ENCODE results near the gene LARP1.
"Not testable (repeated sequence)": the region's sequence is repeated elsewhere in the genome, so short reads cannot be mapped to it uniquely, and the experiment has no call there.

LARP1 gene

DNA sequence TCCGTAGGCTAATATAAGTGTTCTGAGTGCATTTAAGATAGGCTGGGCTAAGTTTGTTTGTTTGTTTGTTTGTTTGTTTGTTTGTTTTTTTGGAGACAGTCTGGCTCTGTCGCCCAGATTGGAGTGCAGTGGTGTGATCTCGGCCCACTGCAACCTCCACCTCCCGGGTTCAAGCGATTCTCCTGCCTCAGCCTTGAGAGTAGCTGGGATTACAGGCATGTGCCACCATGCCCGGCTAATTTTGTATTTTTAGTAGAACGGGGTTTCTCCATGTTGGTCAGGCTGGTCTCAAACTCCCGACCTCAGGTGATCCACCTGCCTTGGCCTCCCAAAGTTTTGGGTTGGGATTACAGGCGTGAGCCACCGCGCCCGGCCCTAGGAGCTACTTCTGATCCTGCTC, 4.7 kb downstream of the LARP1 start:
- DNase-seq (ENCODE audit: low read depth in 2 of 3, low spot score in 2 of 3), result not testable (repeated sequence)

DNA sequence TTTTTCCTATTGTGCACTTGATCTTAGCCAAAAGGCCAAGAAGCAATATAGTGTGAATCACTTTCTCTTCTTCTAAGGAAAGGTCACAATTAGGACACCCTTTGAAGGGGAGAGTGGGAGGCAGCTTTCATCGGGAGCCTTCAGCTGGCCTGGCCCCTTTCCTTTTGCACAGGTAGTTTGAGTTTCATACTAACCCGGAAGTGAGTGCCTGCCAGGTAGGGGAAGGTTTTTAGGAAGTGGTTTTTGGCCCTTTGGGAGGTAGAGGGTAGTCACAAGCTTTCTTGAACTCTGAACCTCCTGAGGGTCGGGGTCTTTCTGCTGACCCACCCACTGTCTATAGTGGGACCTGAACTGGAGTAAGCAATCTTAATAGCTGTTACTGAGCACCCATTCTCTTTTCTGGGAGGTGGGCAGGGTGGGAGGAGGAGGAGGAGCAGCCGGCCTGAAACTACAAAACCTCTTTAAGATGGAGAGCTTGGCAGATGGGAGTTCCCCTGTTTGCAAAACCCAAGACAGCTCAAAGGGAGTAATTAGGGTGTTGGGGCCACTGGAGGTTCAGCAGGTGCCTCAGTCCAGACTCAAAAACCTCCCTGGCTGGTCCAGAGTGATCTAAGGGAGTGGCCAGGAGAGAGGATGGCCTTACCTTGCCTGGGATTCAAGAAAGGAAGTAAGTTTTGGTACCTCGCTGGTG, 6.0 kb downstream of the LARP1 start:
- DNase-seq (ENCODE audit: low read depth in 2 of 3, low spot score in 2 of 3), result no peak

DNA sequence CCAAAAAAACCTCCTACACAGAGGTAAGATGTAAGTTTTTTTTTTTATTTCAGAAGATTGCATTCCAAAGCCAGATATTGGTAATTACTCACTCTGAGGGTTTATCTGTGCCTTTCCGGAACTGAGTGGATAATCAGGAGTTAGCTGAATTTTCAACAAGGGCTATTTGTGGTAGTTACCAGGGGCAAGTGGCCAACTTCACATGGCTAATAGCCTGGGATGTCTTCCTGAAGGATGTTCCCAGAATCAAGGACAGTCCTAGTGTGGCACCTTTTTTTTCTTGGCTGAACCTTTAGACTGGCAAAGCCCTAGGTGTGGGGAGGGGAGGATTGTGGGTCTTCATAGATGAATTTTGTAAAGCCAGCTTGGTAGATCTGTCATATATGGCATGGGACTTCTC, 7.1 kb downstream of the LARP1 start:
- DNase-seq (ENCODE audit: low read depth in 2 of 3, low spot score in 2 of 3), result no peak

DNA sequence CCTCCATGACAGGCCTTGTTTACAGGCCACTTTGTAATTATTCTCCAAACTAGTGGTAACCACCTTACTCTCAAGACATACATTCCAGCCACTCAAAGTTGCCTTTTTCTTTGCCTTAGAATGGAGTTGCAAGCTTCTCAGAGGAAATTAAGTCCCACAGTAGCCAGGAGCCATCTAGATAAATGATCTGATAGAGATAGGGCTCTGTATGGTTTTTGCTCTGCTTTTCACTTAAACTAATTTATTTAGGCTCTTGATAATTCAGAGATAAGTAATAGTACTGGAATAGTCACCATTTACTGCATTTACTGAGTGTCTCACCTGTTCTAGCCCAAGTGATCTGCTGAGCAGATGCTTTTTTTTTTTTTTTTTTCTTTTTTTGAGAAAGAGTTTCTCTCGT, 7.5 kb downstream of the LARP1 start:
- no peak for DNase-seq (ENCODE audit: low read depth in 2 of 3, low spot score in 2 of 3)

DNA sequence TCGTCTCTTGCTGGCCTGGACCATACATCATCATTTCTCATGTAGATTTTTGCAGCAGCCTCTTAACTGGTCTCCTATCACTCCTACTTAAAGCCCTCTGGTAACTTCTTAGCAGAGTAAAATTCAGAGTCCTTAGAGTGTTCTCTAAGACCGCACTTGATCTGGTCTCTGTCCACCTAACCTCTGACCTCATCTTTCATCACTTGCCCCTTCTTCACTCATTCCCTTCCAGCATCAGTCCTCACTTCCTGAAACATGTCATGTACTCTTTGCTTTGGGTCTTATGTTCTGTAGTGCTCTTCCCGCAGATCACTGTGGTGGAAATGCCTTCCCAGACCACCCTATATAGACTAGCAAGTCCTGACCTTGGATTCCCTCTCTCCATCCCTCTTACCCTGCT, 9.8 kb downstream of the LARP1 start:
- DNase-seq (ENCODE audit: low read depth in 2 of 3, low spot score in 2 of 3), result no peak

DNA sequence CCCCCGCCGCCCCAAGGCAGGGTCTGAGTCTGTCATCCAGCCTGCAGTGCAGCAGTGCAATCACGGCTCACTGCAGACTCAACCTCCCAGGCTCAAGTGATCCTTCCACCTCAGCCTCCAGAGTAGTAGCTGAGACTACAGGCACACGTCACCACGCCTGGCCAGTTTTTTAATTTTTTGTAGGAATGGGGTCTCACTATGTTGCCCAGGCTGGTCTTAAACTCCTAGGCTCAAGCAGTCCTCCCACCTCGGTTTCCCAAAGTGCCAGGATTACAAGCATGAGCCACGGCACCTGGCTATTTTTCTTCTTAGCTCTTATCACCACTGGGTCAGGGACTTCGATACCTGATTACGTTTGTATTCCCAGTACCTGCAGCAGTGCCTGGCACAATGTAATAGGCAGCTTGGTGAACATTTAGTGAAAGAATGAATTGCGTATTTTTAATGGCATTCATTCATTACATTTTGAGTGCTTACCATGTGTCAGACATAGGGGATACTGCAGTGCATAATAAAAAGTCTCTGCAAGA, 10.3 kb downstream of the LARP1 start:
- DNase-seq (ENCODE audit: low read depth in 2 of 3, low spot score in 2 of 3), result no peak

DNA sequence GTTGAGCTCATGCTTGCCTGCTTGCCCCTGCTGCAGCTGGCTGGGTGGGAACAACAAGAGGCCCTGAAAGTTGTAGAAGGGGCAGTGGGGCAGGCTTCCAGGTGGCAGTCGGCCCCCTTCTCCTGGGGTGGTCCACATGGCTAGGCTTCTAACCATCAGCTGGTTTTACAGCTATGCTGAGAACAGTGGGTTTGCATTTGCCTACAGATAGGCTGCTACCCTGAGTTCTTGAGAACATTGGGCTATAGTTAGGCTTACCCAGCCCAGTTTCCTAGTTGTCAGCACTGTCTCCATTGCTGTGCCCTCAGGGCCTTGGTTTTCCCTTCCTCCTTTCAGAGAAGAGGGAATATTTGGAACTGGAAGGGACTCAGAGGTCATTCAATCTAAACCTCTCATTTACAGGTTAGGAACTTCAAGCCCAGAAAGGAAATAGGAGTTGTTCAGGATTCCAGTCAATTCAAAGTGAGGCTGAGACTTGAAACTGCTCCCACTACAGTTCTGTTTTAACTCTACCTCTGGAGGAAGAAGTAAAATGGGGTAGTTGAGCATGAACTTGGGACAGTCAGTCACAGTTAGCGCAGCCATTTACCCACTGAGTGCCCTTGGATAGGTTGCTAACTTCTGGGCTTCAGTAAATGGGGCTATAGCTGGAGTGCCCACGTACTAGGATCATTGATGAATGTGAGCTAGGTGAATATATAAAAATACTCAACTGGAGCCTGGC, 11.5 kb downstream of the LARP1 start:
- DNase-seq (ENCODE audit: low read depth in 2 of 3, low spot score in 2 of 3), result no peak

DNA sequence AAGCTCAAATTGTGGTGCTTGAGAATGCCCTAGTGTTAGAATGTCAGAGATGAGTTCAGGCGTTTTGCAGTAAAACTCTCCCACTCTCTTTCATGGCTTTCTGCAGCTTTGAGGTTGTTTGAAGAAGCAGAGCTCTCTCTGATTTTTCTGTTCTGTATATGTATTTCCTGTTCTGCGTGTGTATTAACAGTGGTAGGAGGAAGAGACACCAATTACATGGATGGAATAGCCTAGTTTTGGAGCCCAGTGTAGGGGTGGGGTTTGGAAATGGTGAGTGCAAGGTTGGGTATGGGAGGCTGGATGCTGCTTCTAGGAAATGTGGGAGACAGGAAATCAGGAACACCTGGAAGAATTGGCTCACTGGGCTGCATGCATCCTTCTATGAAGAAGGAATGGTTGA, 12.4 kb downstream of the LARP1 start:
- no peak for DNase-seq (ENCODE audit: low read depth in 2 of 3, low spot score in 2 of 3)

DNA sequence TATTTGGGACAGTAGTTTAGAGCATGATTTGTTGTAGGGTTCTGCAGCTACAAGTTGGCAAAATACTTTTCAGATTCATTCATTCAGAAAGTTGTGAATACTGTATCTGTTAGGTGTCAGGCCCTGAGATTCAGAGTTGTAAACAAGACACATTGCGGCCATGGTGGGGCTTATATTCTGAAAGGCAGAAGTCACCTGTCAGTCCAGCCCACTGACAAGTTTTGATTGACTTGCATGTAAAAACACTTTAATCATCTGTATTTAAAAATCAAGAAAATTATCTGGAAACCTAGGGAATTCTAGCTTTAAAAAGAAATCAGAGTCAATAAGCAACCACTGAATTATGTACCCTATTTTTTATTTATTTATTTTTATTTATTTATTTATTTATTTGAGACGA, 13.0 kb downstream of the LARP1 start:
- DNase-seq (ENCODE audit: low read depth in 2 of 3, low spot score in 2 of 3), result no peak

DNA sequence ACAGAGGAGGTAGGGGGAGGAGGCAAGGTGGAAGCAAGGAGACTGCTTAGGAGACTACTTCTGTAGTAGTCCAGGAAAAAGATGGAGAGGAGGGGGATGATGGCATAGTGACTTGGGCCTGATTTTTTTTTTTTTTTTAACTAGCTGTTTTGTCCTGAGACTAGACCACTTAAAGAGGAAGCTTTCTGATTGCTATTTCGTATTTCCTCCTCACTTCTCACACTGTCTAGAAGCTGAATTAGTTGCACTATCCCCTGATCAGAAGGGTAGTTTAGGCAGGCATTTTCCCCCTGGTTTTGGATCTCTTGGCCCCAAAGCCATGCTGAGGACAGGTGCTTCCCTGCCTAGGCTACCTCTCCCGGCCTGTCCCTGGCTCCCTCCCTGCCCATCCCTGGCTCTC, 14.9 kb downstream of the LARP1 start:
- no peak for DNase-seq (ENCODE audit: low read depth in 2 of 3, low spot score in 2 of 3)

DNA sequence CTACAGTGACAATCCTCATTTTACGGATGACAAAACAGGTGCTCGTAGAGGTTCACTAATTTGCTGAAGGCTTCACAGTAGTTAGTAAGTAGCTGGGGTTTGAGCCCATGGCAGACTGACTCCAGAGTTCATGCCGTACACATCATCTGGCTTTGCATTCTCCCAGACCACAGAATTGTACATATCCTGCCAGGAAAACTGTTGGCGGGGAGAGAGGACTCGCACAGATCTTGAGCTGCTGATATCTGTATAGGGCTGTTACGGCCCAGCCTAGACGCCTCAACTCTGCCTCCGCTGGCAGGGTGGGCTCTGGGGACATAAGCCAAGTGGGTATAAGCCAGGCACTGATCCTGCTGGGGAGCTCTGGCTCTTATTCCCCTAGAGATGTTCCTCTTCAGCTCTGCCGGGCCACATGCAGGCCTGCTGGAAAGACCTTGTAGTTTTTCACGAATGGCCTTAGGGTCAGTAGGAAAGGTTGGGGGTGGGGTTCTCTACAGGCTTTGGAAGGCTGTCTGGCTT, 16.3 kb downstream of the LARP1 start:
- DNase-seq (ENCODE audit: low read depth in 2 of 3, low spot score in 2 of 3), result no peak

DNA sequence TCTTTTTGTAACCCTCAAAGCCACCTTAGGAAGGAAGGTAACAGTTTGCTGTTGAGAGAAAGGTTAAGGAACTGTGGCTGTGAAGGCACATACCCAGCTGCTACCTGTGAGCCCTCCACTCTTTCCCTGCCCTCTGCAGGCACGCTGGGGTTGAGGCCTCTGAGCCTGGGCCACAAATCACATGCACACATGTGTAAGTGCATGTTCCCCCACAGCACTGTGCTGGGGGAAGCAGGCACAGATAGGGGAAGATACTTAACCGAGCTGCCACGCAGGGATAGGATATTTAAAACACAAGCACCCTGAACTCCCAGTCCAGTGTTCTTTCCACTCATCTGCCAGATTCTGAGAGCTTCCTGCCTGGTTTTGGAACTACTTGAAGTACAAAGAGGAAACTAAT, 18.1 kb downstream of the LARP1 start:
- no peak for DNase-seq (ENCODE audit: low read depth in 2 of 3, low spot score in 2 of 3)

DNA sequence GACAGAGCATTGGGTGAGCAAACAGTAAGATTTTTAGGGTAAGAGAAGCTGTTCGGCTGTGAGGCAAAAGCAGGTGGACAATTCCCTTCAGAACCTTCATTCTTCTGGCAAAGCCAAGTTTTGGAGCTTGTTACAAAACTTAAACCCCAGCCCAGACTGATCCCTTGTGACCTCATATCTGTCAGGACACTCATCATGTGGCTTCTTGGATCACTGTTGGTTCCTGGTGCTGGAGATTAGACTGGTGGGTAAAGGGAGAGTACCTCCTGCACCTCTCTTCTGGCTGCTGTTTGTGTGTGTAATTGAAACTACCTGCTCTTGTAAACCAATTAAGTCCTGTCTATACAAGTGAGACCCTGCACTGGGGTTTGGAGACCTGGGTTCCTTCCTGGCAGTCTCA, 21.0 kb downstream of the LARP1 start:
- no peak for DNase-seq (ENCODE audit: low read depth in 2 of 3, low spot score in 2 of 3)

DNA sequence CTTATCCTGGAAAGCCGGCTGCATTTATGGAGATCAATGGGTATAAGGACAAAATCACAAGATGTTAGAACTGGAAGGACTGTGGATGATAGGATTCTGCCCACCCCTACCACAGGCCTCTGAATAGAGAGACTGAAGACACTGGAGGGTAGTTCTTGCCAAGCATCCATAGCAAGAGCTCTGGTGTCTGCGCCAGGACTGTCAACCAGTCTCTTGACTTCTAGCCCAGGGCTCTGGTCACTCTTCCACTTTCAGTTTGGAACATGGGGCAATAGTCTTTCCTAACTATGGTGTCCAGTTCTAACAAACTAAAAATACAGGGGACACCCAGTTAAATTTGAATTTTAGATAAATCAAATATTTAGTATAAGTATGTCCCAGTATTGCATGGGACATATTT, 23.4 kb downstream of the LARP1 start:
- DNase-seq (ENCODE audit: low read depth in 2 of 3, low spot score in 2 of 3), result no peak

DNA sequence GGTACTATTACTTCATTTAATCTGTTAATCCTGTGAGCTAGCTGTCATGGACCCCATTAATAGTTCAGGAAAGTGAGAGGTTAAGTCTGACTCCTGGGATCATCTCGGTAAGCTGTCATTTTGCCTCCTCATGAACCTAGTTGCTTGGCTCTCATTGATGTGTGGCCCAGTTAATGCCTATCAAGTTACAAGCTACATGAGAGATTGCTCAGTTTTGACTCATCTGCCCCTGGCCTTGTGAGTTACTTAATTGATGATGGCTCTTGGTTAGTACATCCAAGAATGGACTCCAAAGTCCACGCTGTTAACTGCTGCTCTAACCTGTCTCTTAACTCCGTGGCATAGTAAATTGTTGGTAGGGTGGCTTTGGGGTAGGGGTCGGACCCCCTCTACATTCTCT, 23.9 kb downstream of the LARP1 start:
- no peak for DNase-seq (ENCODE audit: low read depth in 2 of 3, low spot score in 2 of 3)

DNA sequence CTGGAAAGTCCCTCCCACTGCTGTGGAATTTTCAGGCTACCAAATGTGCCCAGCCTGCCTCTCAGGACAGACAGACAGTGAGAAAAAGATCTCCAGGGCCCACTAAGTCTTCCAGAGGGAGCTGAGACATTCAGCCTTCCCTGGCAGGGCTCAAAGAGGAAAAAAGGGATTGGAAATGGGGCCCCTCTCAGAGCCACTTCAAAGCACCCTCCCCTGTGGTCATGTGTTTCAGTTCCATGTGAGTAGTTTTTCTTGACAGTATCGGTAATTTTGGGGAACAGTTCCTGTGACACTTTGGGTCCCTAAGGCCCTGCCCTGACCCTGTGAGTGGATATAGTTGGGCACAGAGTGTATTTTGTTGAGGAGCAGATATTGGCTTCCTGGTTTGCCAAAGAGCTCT, 25.0 kb downstream of the LARP1 start:
- no peak for DNase-seq (ENCODE audit: low read depth in 2 of 3, low spot score in 2 of 3)

DNA sequence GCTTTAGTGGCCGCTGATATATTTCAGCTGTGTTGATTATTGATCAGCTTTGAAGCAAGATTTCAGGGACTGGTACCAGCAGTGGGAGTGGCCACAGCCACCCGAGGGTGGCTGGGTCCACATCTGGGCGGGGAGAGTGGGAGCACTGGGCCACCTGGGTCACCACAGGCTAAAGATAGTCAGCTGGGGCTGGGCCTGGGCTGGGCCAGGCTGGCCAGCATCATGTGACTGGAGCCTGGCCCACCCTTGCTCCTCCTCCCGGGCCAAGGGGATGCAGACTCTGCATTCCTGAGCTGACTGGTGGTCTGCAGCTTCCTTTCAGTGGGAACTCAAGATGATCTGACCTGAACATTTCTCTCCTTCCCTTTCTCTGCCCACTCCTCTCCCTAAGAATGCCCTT, 27.1 kb downstream of the LARP1 start:
- DNase-seq (ENCODE audit: low read depth in 2 of 3, low spot score in 2 of 3), result no peak

DNA sequence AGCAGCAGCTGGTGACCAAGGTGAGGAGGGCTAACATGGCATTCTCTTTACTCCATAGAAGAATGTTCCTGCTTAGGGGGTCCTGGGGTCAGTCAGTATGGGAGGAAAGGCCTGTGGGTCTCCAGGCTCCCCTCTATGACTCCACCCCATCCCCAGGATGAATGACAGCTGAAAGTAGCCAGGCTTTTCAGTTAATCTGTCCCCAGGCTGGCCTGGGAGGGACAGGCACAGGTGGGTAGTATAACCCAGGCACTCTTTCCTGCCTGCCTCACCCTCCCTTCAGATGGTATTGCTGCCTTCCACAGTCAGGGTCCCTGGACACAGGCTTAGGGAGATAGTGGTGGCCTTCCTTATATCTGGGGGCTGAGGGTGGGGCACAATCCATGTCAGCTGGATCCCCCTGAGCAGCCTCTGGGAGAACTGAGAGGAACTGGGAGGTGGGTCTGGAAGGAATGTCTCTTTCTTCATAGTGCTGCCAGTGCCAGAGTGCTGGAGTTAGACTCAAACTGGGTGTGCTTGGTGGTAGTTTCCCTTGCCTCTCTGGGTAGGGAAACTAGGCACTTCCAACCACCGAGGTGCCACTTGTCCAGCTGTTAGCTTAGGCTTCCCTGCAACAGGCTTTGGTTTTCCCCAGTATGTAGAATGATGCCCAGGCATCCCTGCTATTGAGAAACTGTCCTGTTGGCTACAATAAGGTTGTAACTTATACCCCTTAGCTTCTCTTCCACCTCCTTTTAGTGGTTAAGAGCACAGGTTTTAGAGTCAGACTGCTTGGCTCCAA, 27.8 kb downstream of the LARP1 start:
- DNase-seq (ENCODE audit: low read depth in 2 of 3, low spot score in 2 of 3), result no peak

DNA sequence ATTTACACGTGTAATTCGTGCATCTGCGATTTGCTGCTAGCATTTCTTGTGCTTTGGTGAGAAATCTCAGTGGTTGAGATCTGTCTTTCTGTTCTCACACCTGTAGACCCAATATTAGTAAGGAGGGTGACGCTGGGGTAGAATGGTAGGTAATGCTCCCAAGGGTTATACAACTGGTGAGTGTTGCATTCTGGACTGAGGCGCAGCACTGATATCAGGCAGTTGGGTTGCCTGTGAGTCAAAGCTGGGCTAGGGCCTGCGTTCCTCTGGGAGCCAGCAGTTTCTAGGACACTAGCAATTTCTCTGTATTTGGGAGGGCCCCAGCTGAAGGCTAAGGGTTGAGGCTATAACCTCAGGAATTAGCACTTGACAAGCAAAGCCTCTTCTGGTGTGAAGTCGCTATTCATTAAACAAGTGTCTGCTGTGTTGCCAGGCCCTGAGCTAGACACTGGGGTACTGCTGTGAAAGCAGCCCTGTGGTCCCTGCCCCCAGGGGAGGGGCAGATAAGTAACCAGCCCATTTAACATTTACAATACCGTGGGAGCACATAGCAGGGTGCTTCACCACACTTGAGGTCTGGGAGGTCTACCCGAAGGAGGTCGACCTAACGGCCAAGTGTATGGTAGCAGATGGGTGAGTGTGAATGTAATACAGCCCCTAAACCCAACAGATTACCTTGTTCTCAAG, 28.7 kb downstream of the LARP1 start:
- DNase-seq (ENCODE audit: low read depth in 2 of 3, low spot score in 2 of 3), result no peak

DNA sequence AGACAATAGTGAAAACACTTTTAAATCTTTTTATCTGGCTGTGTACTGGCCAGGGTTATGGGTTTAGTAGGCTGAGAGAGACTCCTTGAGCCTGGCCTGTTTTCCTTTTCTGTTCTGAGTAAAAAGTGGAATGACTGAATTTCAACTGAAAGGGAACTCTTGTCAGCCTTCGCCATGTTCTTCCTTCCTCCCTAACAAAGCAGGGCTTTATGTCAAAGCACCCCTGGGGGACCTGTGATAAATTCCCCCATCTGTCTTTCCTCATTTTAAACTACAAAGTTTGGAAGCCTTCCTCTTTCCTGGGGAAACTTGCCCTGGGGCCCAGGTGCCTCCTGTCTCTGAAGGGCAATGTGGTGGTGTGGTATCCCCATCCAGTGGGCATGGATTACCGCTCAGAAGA, 29.7 kb downstream of the LARP1 start:
- DNase-seq (ENCODE audit: low read depth in 2 of 3, low spot score in 2 of 3), result no peak

DNA sequence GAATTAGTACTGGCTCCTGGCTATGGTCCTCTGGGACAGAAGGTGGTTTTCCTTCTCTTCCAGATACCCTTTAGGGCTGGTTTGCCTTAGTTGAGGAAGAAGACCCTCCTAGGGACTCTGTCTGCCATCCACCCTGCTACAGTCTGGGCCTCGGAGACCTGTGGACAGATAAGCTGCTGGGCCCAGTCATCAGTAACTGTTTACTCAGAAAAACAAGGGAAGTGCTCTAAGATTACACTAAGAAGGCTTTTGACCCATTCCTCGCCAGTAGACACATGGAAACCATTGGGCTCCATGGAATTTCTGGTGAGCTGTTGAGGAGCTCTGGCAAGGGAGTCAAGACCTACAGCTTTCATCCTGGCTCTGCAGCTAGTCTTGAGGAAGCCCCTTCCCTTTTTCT, 31.2 kb downstream of the LARP1 start:
- DNase-seq (ENCODE audit: low read depth in 2 of 3, low spot score in 2 of 3), result no peak
